Measurements from ENCODE around the gene ORM1.

Gene ORM1

DNA sequence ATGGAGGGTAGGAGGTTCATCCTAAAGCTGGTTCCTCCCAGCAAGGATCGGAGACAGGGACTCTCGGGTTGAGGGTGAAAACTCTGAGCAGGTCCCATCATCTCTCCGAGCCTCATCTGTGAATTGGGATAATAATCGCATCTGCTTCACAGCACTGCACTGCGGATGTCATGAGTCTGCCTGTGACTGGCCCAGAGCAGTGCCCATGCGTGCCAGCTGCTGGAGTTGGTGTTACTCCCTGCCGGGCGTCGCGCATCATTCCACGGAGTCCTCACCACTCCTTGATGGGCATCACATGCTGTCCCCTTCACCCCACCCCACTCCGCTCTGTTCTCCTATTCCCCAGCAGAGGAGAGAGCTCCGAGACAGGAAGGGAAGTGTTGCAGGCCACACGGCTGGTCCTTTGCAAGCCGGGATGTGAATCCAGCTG, 35.1 kb upstream of the ORM1 start:
- no peak for DNase-seq (ENCODE audit: low read depth in 2 of 2)

- no peak for DNase-seq (ENCODE audit: low read depth in 2 of 2)
Measured at GRCh38 chr9:114288193-114289091, 34.5 kb upstream of the ORM1 start.

GRCh38 chr9:114289106-114289505, 33.8 kb upstream of the ORM1 start:
- DNase-seq (ENCODE audit: low read depth in 2 of 2): no peak

- DNase-seq (ENCODE audit: low read depth in 2 of 2): no peak
Measured at GRCh38 chr9:114289571-114290481, 33.1 kb upstream of the ORM1 start.

- no peak for DNase-seq (ENCODE audit: low read depth in 2 of 2)
Measured at GRCh38 chr9:114290561-114290986, 32.3 kb upstream of the ORM1 start.

DNA sequence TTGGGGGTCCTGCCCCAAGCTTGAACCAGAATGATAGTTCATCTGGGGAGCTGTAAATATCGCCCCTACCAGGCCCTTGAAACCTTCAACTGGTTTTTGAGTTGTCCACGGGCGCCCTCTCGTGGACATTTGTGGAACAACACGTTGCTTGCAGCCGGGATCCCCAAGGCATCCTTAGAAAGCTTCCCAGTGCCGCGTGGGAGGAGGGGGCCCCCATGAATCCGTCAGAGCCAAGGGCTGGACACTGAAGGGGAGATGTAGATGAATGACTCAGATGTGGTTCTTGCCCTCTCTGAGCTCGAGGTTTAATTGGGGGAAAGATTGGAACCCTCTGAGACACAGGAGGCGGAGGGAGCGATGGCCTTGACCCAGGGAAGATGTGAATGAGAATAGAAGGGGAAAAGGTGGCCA, 31.8 kb upstream of the ORM1 start:
- peak; percentile 34 to 46 for DNase-seq (ENCODE audit: low read depth in 2 of 2)

DNA sequence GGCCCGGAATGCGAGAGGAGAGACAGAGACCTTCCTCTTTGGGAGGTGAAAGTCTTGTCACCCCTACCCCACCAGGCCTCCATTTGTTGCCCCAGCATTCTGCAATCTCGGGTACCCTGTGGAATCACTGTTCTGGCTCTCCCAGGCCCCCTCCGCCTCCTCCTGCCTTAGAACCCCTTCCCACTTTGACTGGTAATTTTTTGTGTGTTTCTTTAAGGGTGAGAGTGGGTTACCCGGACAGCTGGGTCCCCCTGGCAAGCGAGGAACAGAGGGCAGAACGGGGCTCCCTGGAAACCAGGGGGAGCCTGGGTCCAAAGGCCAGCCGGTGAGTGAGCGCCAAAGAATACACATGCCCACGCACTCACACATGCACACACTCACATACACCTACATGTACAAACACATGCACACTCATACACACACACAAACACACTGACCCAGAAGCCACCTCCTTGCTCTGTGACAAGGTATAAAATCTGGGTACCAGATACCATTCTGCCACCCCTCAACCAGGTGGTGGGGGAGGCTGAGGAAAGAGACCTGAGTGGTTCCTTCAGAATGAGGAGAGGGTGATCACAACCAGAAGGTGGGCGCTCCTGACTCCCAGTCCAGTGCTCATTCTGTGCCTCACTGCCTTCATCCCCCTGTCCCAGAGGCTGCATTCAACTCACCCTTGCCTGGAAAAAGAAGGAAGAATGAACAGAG, 30.9 kb upstream of the ORM1 start:
- no peak for DNase-seq (ENCODE audit: low read depth in 2 of 2)

DNA sequence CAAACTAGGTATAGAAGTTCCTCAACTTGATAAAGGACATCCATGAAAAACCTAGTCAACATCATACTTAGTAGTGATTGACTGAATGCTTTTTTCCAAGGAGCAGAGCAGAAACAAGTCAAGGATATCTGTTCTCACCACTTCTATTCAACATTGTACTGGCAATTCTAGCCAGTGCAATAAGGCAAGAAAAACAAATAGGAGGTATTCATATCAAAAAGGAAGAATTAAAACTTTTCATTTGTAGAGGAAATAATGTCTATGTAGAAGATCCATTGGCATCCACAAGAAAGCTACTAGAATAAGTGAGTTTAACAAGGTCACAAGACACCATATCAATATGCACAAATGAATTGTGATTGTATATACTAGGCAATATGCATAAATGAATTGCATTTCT, 28.2 kb upstream of the ORM1 start:
- DNase-seq (ENCODE audit: low read depth in 2 of 2): no peak

GRCh38 chr9:114296338-114296737, 26.6 kb upstream of the ORM1 start:
- no peak for DNase-seq (ENCODE audit: low read depth in 2 of 2)

DNA sequence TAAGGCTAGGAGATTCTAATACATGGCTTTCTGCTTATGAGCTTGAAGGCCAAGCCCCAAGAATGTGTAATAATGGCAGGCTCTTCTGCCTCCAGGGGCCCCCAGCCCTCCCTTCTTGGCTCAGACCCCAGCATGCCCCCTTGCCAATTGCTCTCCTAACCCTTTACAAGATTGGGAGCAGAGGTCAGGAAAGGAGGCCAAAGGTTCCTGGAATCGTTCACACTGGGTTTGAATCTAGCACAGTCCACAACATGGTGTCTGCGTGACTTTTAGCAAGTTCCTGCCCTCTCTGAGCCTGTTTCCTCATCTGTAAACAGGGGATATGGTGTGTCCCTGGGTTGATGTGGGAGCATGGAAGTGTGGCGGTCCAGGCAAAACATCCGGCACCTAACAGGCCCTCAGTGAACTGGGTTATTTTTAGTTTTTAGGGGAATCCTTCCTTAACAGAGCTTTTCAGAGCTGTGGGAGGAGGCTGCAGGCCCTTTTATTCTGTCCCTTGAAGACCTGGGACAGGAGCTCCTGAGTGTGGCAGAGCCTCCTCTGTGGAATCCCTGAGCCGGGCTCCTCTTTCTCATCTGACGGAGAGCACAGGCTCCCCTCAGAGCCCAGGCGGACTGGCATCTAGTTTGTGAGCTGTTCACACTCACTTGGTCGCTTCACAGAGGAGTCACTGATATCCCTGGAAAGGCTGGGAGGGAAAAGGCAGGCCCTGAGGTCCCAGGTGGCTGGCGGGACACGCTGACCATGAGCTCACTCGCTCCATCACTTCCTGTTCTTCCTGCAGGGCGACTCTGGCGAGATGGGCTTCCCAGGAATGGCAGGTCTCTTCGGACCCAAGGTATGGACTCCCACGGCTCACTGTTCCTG, 23.4 kb upstream of the ORM1 start:
- no peak for DNase-seq (ENCODE audit: low read depth in 2 of 2)

GRCh38 chr9:114300153-114300845, 22.6 kb upstream of the ORM1 start:
- no peak for DNase-seq (ENCODE audit: low read depth in 2 of 2)

- no peak for DNase-seq (ENCODE audit: low read depth in 2 of 2)
Measured at GRCh38 chr9:114300846-114301797, 21.8 kb upstream of the ORM1 start.

GRCh38 chr9:114301798-114302565, 20.9 kb upstream of the ORM1 start:
- DNase-seq (ENCODE audit: low read depth in 2 of 2): no peak

DNA sequence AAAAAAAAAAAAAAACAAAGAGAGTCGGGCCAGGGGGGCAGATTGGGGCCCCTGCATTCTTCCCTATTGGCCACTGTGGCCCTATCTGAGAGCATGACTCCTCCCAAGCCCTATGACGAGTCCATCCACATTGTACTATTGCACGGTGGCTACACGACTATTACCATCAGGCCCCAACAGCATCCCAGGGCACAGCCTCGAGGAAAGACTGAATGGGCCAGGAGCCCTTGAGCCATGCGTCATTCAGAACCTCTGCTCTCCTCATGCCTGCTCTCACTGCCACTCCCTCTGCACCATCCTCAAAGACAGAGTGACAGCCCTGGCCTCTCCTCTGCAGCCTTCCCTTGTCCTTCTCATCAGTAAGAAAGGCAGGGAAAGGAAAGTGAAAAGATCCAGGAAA, 20.2 kb upstream of the ORM1 start:
- DNase-seq (ENCODE audit: low read depth in 2 of 2): no peak

DNA sequence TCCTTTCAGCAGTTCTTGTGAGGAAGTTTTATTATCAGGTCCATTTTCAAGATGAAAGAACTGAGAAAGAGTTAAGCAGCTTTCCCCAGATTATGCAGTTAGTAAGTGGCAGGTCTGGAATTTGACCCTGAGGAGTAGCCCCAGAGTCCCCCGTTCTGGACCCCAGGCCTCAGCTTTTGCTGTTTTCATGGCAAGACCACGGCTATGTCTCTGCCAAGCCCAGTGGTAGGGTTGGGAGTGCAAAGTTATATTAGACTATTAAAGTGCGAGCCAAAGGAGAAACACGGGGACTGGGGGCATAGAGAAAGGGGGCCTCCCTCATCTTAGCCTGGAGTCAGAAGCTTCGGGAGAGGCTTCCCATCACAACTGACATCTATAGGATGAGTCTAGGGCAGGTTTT, 19.3 kb upstream of the ORM1 start:
- no peak for DNase-seq (ENCODE audit: low read depth in 2 of 2)

- DNase-seq (ENCODE audit: low read depth in 2 of 2): no peak
Measured at GRCh38 chr9:114303977-114304376, 18.9 kb upstream of the ORM1 start.

DNA sequence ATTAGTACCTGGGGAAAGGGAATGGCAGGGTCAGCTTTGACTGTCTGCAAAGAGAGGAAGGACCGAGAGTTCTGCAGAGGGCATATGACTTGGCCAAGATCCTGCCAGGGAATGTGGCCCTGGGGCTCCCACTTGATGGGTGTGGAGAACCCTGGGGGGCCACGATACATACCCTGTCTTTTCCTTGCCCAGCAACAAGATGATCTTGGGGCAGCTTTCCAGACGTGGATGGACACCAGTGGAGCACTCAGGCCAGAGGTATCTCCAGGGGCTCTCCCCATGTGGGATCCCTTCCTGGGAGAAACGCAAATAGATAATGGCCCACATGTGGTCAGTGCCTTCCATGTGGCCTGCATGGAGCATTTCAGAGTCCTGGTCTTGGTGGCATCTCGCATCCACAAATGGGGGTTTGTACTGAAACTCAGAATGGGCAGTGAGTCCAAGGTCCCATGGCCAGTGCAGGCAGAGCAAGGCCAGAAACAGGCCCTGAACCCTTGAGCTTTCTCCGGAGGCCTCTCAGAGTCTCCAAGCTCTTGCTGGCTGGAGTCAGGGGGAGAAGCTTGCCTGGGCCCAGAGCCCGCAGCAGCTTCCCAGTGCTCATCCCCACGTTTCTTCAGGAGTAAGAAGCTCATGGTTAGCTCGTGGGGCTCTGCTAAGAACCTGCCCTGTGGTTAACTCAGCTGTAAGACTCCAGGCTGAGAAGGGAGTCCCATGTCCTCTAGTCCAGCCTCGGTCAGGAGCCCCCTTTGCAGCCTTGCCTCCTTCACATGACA, 18.3 kb upstream of the ORM1 start:
- DNase-seq (ENCODE audit: low read depth in 2 of 2): no peak

DNA sequence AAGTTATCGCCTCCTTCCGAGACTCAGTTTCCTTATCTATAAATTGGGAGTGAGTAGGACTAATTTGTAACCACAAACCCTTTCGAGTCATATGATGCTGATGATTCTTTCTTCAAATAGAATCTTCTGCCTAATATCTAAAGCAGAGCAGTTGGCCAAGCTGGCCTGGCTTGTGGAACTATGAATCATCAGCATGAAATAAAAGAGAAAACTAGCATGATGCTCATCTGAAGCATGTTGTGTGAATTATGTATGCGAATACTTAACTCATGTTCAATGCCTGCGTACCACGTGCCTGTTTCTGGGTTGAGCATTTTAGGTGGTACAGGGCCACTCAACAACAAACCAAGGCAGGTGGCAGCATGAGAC, 15.0 kb upstream of the ORM1 start:
- DNase-seq (ENCODE audit: low read depth in 2 of 2): no peak

All from activated CD8-positive, alpha-beta memory T cell treated with anti-CD3 and anti-CD28 coated beads for 4 hours (primary cell).